Measurements from ENCODE around the gene NRIP1. TPM values are rescaled to one million over a fixed set of nuclear protein-coding genes. Genes with fewer than 3 reads are reported as not detected.

Gene NRIP1
- total and polyA plus RNA-seq, 2 of the 8 experiments (the other 6 are each of a cell fraction or from before 2014, with no cell fraction given), result 1.5 to 9.3 TPM

- Histone ChIP-seq H2AFZ (ENCODE audit: low read length) (no peak overlapping the region), H3K4me2 (ENCODE audit: insufficient read depth in 1 of 2, low read depth in 2 of 2, low read length in 2 of 2) (no peak overlapping the region), H3K4me1 (replicated peaks in 1 of 4; ENCODE audit: control insufficient read depth in 3 of 4, insufficient read depth in 4 of 4, low read length in 3 of 4) (no peaks in the 10 kb centered on the region), H3K27me3 (replicated peaks in 1 of 4; ENCODE audit: control insufficient read depth in 3 of 4, extremely low read depth in 1 of 4, insufficient read depth in 3 of 4, low read length in 3 of 4) (no peaks in the 10 kb centered on the region), H3K79me1 (ENCODE audit: low read depth, low read length) (no peaks in the 10 kb centered on the region), H4K91ac (replicated peaks; ENCODE audit: insufficient read length, low read length) (no peak overlapping the region), H3K9ac (replicated peaks in 1 of 4; ENCODE audit: extremely low read depth in 1 of 4, low read depth in 3 of 4, low read length in 3 of 4) (no peak overlapping the region), H4K5ac (ENCODE audit: insufficient read length, low read depth, low read length) (no peak overlapping the region), H2AK5ac (ENCODE audit: low read depth, low read length) (no peak overlapping the region), H3K4ac (replicated peaks; ENCODE audit: insufficient read length, low read depth, low read length) (no peak overlapping the region), H4K20me1 (replicated peaks in 1 of 2; ENCODE audit: control insufficient read depth in 1 of 2, insufficient read depth in 2 of 2, low read length in 2 of 2) (no peaks in the 10 kb centered on the region), H3K18ac (ENCODE audit: extremely low read depth, low read length) (no peak overlapping the region), H3K14ac (ENCODE audit: insufficient read length) (no peak overlapping the region), H2BK20ac (ENCODE audit: low read length) (no peak overlapping the region), H3K9me3 (ENCODE audit: insufficient read depth in 2 of 2, low read depth in 1 of 2, low read length in 1 of 2) (no peaks in the 10 kb centered on the region), H2BK120ac (replicated peaks; ENCODE audit: low read depth, low read length) (no peak overlapping the region), H2BK15ac (ENCODE audit: low read length) (no peak overlapping the region), H3K36me3 (ENCODE audit: control insufficient read depth in 2 of 4, insufficient read depth in 4 of 4, low read length in 3 of 4) (no peaks in the 10 kb centered on the region), H3K56ac (replicated peaks; ENCODE audit: insufficient read length, low read depth, low read length) (no peak overlapping the region), H3K23me2 (ENCODE audit: low read depth, low read length) (no peaks in the 10 kb centered on the region), H3K4me3 (ENCODE audit: extremely low read depth in 1 of 4, insufficient read depth in 2 of 4, low read depth in 3 of 4, low read length in 4 of 4) (no peak overlapping the region), H2BK5ac (ENCODE audit: low read depth, low read length) (no peak overlapping the region), H3K23ac (ENCODE audit: insufficient read length) (no peak overlapping the region), H4K8ac (ENCODE audit: extremely low read depth, insufficient read depth, low read length) (no peak overlapping the region), H3K79me2 (ENCODE audit: control insufficient read depth in 1 of 2, insufficient read depth in 2 of 2, low read length in 2 of 2) (no peaks in the 10 kb centered on the region), H2BK12ac (ENCODE audit: low read depth, low read length) (no peak overlapping the region), H3K27ac (ENCODE audit: low read depth, low read length) (no peak overlapping the region)
- 90% methylated on average over 3 of the region's 3 CpGs; no CpG with 5 or more reads in 1 of the 2 experiments for WGBS, 2 experiments (ENCODE audit: extremely low coverage in 1 of 2, insufficient coverage in 1 of 2, insufficient read length in 1 of 2, insufficient replicate concordance in 2 of 2, low coverage in 1 of 2, low lambda C conversion rate in 2 of 2, missing lambda C conversion rate in 1 of 2)
- ChIA-PET CTCF (ENCODE audit: partially characterized antibody) (no interaction called here), POLR2A (ENCODE audit: partially characterized antibody) (no interaction called here)
- DNase-seq (ENCODE audit: low read depth in 1 of 2, low spot score in 2 of 2) (no peak), FAIRE-seq (no peak)
- TF ChIP-seq NRF1 (IDR thresholded peaks at IDR 0.05; ENCODE audit: low read depth, low read length) (no peak), SRF (IDR thresholded peaks at IDR 0.05; ENCODE audit: low read depth, low read length) (no peak), FOSL1 (IDR thresholded peaks at IDR 0.05; ENCODE audit: insufficient read depth, low read depth, low read length) (no peak), POU5F1 (IDR thresholded peaks at IDR 0.05; ENCODE audit: low read depth, low read length) (no peak), SUZ12 (IDR thresholded peaks at IDR 0.05; ENCODE audit: low read length) (no peak), KDM1A (IDR thresholded peaks at IDR 0.05; ENCODE audit: borderline replicate concordance, low read length) (no peak), EGR1 (IDR thresholded peaks at IDR 0.05; ENCODE audit: borderline replicate concordance, low read depth, low read length) (no peak), JUN (IDR thresholded peaks at IDR 0.05; ENCODE audit: low read depth, low read length) (no peak), SP4 (IDR thresholded peaks at IDR 0.05; ENCODE audit: low read length) (no peak), CBX8 (IDR thresholded peaks at IDR 0.05; ENCODE audit: borderline replicate concordance, low read depth, low read length) (no peak), SAP30 (IDR thresholded peaks at IDR 0.05; ENCODE audit: insufficient read depth, insufficient replicate concordance, low read length) (no peak), HDAC2 (IDR thresholded peaks at IDR 0.05; ENCODE audit: borderline replicate concordance in 1 of 2, low read depth in 2 of 2, low read length in 2 of 2) (no peak)
- TF ChIP-seq, protein P1, sequence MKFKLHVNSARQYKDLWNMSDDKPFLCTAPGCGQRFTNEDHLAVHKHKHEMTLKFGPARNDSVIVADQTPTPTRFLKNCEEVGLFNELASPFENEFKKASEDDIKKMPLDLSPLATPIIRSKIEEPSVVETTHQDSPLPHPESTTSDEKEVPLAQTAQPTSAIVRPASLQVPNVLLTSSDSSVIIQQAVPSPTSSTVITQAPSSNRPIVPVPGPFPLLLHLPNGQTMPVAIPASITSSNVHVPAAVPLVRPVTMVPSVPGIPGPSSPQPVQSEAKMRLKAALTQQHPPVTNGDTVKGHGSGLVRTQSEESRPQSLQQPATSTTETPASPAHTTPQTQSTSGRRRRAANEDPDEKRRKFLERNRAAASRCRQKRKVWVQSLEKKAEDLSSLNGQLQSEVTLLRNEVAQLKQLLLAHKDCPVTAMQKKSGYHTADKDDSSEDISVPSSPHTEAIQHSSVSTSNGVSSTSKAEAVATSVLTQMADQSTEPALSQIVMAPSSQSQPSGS (IDR thresholded peaks at IDR 0.05; ENCODE audit: low read length), result no peak
These were observed 105.5 kb downstream of the NRIP1 start for GRCh38 chr21:14959343-14959742.
